ENCODE results near the gene FOXK2.

- TF ChIP-seq POLR2A (IDR thresholded peaks at IDR 0.05; ENCODE audit: low read length) = no peak
- no peak for TF ChIP-seq GATA1 (IDR thresholded peaks at IDR 0.05; ENCODE audit: low read depth, low read length)
Observed at GRCh38 chr17:82503728-82504308, 15.7 kb upstream of the FOXK2 start.

Measured in erythroblast (primary cell).